GM18907 (cell line): ENCODE data around the gene CABP2.
"Not testable (repeated sequence)": the region's sequence is repeated elsewhere in the genome, so short reads cannot be mapped to it uniquely, and the experiment has no call there.

Experiments used
- ATAC-seq: cut with Tn5 transposase; IDR thresholded peaks from one replicate; pipeline ENCODE4 v1.9.1; 2021; ENCODE audit warnings: mild to moderate bottlenecking, moderate library complexity; ENCODE audit not compliant: unreplicated experiment

The CABP2 gene

GRCh38 chr11:67522844-67523555, at the start of gene CABP2:
Gene CABP2 (minus strand): TSS chr11:67523446. CDS start chr11:67523326, 120 bp downstream.
- no peak for ATAC-seq

- ATAC-seq: no peak
These were observed 49.6 kb upstream of the CABP2 start for GRCh38 chr11:67572747-67573419.

DNA sequence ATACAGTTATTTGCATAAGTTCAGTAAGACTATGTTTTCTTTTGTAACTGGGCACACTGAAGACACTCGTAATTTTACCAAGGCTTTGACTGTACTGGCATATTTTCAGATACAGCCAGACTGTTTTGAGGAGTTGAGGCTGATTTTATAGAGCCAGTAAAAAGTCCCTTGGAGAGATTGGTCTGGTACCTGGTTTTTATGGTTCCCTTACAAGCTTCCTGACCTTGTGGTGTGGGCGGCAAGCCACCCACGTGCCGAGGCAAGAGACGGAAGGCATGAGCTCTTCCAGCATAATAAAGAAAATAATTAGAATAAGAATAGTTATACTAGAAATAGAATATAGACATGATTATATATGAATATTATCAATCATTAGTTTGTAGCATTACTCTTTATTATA, 49.1 kb upstream of the CABP2 start:
- no peak for ATAC-seq

DNA sequence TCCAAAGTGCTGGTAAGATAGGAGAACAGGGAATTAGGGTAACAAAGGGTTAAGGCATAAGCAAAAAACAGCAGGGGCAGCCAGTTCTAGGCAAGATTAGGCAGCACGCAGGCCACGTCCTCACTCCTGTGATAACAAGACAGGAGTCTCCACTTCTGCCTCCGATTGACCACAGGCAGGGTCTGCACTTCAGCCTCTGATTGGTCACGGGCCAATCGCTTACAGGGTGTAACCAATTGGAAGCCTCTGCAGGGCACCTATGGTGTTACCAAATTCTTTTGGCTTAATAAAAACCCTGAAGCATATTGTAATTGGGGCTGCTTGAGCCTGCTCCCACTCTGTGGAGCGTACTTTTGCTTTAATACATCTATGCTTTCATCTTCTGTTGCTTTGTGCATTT, 48.2 kb upstream of the CABP2 start:
- no peak for ATAC-seq

DNA sequence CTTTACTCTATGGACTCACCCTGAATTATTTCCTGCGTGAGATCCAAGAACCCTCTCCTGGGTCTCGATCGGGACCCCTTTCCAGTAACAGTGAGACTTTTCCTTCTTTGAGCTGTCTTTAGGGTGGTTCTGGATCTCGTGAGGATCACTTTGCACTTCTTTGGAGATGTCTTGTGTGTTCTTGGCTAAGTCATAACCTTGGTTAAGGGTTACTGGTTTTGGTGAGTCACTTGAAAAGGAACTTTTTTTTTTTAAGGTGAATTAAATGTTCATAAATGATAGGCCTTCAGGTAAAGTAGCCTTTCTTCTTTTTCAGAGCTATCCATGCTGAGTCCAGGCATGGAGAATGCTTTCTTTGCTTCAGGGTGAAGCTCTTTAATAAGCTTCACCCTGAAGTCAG, 41.0 kb upstream of the CABP2 start:
- no peak for ATAC-seq

- ATAC-seq: not testable (repeated sequence)
These were observed 40.5 kb upstream of the CABP2 start for GRCh38 chr11:67563705-67564114.

GRCh38 chr11:67562963-67563704, 39.9 kb upstream of the CABP2 start:
- no peak for ATAC-seq

GRCh38 chr11:67561971-67562619, 38.8 kb upstream of the CABP2 start:
- peak; percentile 81 for ATAC-seq

- peak; percentile 63 for ATAC-seq
These were observed 35.0 kb upstream of the CABP2 start for GRCh38 chr11:67558084-67558772.

DNA sequence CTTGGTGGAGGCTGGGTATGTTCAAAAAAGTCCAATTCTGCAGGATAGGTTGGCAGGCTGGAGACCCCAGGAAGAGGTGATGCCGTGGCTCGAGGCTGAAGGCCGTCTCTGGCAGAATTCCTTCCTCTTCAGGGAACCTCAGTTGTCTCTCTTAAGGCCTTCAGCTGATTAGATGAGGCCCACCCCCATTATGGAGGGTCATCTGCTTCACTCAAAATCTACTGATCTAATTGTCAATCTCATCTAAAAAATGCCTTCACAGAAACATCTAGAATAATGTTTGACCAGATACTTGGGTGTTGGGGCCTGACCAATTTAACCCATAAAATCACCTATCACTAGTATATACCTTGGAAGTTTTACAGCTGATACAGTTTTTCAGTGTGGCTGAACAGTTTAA, 33.0 kb upstream of the CABP2 start:
- no peak for ATAC-seq

DNA sequence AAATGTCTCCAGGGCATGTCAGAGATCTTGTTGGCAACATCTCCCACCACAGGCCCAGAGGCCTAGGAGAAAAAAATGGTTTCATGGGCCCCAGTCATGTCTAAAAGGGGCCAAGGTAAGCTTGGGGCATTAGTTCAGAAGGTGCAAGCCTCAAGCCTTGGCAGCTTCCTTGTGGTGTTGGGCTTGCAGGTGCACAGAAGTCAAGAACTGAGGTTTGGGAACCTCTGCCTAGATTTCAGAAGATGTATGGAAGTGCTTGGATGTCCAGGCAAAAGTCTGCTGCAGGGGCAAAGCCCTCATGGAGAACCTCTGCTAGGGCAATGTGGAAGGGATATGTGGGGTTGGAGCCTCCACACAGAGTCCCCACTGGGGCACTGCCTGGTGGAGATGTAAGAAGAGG, 28.5 kb upstream of the CABP2 start:
- not testable (repeated sequence) for ATAC-seq

DNA sequence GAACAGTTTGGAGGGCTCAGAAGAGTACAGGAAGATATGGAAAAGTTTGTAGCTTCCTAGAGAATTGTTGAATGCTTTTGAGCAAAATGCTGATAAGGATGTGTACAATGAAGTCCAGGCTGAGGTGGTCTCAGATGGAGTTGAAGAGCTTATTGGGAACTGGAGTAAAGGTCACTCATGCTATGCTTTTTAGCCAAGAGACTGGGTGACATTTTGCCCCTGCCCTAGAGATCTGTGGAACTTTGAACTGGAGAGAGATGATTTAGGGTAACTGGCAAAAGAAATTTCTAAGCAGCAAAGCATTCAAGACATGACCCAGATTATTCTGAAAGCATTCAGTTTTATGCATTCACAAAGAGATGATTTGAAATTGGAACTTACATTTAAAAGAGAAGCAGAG, 27.9 kb upstream of the CABP2 start:
- ATAC-seq: no peak

DNA sequence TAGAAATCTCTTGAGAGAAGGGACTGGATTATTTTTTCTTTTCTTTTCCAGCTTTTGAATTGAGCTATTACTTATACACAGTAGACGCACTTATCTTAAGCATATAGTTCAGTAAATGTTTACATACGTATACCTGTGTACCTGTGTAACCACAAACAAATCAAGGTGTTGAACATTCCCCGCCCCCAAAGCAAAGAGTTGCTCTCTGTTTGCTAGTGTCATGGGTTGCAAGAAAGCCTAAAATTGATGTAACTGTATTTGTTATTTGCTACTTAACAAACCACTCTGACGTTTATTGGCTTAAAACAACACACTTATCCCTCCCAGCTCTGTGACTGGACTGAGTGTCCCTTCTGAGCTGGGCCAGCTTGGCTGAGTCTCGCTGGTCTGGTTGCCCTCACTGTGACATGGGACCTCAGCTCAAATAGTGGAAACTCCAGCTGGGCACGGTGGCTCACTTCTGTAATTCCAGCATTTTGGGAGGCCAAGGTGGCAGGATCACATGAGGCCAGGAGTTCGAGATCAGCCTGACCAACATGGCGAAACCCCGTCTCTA, 25.4 kb upstream of the CABP2 start:
- ATAC-seq: no peak

DNA sequence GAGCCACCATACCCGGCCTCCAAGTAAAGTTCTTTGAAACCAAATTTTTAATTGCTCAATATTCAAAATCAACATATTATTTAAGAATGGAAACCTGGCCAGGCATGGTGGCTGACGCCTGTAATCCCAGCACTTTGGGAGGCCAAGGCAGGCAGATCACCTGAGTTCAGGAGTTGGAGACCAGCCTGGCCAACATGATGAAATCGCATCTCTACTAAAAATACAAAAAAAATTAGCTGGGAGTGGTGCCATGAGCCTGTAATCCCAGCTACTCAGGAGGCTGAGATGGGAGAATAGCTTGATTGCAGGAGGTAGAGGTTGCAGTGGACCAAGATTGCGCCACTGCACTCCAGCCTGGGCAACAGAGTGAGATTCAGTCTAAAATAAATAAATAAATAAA, 24.9 kb upstream of the CABP2 start:
- ATAC-seq: not testable (repeated sequence)

DNA sequence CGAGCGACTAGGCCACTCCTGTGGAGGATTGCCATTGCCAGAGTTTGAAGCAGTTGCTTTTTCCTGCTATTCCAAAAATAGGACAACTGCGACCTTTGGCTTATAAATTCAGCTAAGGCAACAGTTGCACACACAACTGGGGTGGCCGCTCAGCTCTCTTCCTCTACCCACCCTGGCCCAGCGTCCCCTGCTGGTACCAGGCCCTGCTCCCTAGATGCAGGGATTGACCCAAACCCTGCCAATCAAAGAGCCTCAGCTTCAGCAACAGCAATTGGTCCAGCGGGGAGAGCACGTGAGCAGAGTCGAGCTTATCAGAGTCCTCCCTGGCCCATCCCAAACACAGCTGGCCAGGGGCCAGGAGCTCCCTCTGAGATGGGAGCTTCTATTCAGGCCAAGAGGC, 22.0 kb upstream of the CABP2 start:
- no peak for ATAC-seq

DNA sequence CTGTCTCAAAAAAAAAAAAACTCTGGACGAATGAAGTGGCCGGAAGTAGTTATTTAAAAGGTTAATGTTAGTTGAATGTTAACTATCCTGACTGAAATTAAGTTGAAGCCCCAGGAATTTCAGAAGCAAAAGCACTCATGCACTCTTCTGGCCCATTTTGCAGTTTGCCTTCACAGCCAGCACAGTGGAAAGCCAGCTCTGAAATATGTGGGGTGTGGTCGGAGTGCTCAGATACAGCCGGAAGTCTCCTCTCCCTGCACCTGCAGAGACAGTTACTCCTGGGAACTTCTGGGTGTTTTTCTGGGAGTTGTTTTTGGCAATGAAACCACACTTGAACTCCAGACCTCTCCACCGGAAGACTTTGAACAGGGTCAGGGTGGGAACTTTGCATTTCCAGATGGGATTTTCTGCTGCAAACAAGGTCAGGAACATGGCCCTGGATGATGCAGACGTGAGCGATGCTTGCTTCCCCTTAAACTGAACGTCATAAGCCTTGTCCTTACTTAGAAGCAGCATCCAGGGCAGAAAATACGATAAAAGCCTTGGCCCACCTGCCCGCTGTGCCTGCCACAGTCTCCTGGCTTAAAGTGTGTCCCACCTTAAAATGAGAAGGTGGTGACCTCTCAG, 21.5 kb upstream of the CABP2 start:
- ATAC-seq: no peak

- ATAC-seq: no peak
These were observed 20.3 kb upstream of the CABP2 start for GRCh38 chr11:67543585-67543984.

GRCh38 chr11:67542971-67543370, 19.7 kb upstream of the CABP2 start:
- ATAC-seq: no peak

GRCh38 chr11:67542169-67542568, 18.9 kb upstream of the CABP2 start:
- ATAC-seq: no peak

GRCh38 chr11:67541198-67541597, 18.0 kb upstream of the CABP2 start:
- no peak for ATAC-seq
